GM21381 (cell line): ENCODE data around the gene GNLY.
"Not testable (repeated sequence)": the region's sequence is repeated elsewhere in the genome, so short reads cannot be mapped to it uniquely, and the experiment has no call there.

Experiments used
- ATAC-seq: cut with Tn5 transposase; IDR thresholded peaks from one replicate; pipeline ENCODE4 v1.9.1; 2021; ENCODE audit warnings: mild to moderate bottlenecking, moderate library complexity; ENCODE audit not compliant: unreplicated experiment

Gene GNLY

GRCh38 chr2:85694052-85695025 lies at the start of gene GNLY:
TSS of gene GNLY (plus strand) at chr2:85694358. CDS start at chr2:85694419, 61 bp downstream.
- ATAC-seq, result no peak

GRCh38 chr2:85644909-85645308 lies 49.2 kb upstream of the GNLY start:
- ATAC-seq, result no peak

- no peak for ATAC-seq
Measured at GRCh38 chr2:85646166-85646565, 48.0 kb upstream of the GNLY start.

GRCh38 chr2:85647823-85648526 lies 46.2 kb upstream of the GNLY start:
- no peak for ATAC-seq

- ATAC-seq, result no peak
Measured at GRCh38 chr2:85648619-85649018, 45.5 kb upstream of the GNLY start.

- ATAC-seq, result no peak
Measured at GRCh38 chr2:85649201-85650190, 44.7 kb upstream of the GNLY start.

- ATAC-seq, result no peak
Measured at GRCh38 chr2:85650456-85650855, 43.7 kb upstream of the GNLY start.

GRCh38 chr2:85651097-85651496 lies 43.1 kb upstream of the GNLY start:
- no peak for ATAC-seq

GRCh38 chr2:85652056-85652455 lies 42.1 kb upstream of the GNLY start:
- no peak for ATAC-seq

- no peak for ATAC-seq
Measured at GRCh38 chr2:85653996-85654395, 40.2 kb upstream of the GNLY start.

GRCh38 chr2:85655961-85656417 lies 38.2 kb upstream of the GNLY start:
- ATAC-seq, result no peak

- ATAC-seq, result no peak
Measured at GRCh38 chr2:85656468-85656867, 37.7 kb upstream of the GNLY start.

GRCh38 chr2:85657399-85657798 lies 36.8 kb upstream of the GNLY start:
- not testable (repeated sequence) for ATAC-seq

GRCh38 chr2:85659324-85659981 lies 34.7 kb upstream of the GNLY start:
- no peak for ATAC-seq

GRCh38 chr2:85660301-85660700 lies 33.9 kb upstream of the GNLY start:
- not testable (repeated sequence) for ATAC-seq

- no peak for ATAC-seq
Measured at GRCh38 chr2:85660725-85661124, 33.4 kb upstream of the GNLY start.

- ATAC-seq, result no peak
Measured at GRCh38 chr2:85661139-85661858, 32.9 kb upstream of the GNLY start.

- ATAC-seq, result no peak
Measured at GRCh38 chr2:85662899-85663593, 31.1 kb upstream of the GNLY start.
